GM19467 (cell line): Measurements from ENCODE around the gene LRGUK.
"Not testable (repeated sequence)": the region's sequence is repeated elsewhere in the genome, so short reads cannot be mapped to it uniquely, and the experiment has no call there.

ENCODE experiments used
- ATAC-seq: cut with Tn5 transposase; IDR thresholded peaks from one replicate; pipeline ENCODE4 v1.9.1; 2021; ENCODE audit warnings: mild to moderate bottlenecking, moderate library complexity; ENCODE audit not compliant: unreplicated experiment

LRGUK gene

GRCh38 chr7:134220236-134220635 lies 93.1 kb downstream of the LRGUK start:
- no peak for ATAC-seq

- not testable (repeated sequence) for ATAC-seq
Measured at GRCh38 chr7:134231296-134231695, 104.2 kb downstream of the LRGUK start.

DNA sequence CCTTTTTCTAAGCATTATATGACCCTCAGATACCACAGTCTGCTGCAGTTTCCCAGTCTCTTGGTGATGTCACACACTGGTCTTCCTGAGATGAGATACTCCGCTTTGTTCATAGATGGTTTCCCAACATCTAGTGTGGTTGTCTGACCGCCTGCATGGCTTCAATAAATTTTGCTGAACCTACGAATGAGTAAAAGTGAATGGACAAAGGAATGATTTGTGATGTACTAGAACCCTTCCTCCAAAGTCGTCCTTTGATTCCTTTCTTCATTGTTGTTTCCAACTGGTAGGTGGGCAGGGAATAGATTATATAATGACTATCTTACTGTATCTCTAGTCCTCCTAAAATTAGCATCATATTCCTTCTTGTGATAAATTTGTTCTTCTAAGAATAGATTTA lies 107.1 kb downstream of the LRGUK start:
- no peak for ATAC-seq

DNA sequence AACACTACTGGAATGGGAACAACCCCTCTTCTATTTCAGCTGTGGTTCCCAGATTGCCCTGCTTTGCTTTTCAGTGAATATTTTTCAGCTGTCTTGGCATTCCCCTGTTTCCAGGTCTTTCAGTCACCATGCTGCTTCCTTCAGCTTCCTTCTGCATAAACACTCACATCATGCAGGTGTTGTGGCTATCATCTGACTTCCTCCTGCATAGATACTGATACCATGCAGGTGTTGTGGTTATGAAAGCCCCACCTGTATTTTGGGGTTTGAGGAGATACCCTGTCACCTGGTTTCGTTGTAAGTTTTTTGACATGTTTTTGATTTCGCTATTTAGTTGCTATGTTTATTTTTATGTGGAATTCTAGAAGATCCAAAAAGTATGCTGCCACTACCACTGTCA lies 118.1 kb downstream of the LRGUK start:
- ATAC-seq, result no peak

DNA sequence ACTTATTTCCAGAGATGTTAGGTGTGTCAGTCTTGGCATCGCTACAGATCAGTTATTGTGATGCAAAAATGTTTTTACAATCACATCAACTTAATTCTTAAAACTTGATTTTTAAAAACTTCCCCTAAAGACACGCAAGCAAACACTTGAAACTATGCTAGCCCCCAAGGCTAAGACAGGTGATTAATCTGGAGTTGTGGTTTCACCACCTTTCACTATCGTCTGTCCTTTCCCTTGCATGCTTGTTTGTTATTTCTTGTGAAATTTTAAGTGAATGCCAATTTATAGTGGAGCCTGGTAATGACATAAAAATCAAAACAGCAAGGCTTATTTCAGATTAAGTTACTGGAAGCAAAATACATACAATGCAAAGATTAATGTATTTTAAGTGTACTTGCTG lies 119.2 kb downstream of the LRGUK start:
- no peak for ATAC-seq

DNA sequence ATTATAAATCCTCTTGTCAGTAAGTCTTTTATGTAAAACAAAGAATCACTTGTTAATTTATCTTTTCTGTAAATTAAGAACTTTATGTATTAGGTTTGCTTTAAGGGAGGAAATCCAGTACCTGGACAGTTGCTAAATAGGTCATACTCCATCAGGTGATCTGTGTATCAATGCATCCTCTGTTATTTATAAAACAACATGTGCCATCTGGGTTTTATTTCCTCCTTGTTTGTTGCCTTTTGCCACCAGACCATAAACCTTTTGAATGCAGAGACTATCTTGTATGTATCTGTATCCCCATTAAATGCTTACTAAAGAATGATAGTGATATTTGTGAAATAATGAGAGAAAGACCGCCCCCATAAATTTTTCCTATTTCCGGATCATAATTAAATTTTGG lies 119.6 kb downstream of the LRGUK start:
- ATAC-seq, result no peak

DNA sequence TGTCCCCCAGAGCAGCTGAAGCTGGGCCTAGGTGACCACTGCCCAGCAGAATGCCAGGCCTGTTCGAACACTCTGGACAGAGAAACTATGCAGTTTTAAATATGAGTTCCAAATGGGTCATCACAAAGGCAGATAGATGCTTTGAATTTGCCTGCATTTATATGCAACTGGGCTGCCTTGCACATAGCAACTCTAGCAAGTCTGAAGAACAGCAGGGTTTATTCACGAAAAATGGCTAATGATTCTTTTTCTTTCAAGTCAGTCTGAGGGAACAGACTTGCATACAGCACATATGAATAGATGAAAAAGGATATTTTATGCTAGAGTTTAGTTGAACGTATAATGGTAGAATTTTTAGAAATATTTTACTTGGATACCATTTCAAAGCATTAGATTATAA lies 121.1 kb downstream of the LRGUK start:
- no peak for ATAC-seq

DNA sequence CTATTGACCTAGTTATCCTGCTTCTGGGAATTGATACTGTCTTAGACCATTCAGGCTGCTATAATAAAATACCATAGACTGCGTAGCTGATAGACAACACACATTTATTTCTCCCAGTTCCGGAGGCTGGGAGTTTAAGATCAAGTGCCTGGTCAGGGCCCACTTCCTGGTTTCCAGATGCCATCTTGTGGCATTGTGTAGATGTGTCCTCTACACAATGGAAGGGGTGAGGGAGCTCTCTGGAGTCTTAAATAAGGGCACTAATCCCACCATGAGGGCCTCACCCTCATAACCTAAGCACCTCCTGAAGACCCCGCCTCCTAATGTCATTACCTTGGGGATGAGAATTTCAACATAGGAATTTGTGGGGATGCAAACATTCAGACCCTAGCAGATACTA lies 127.2 kb downstream of the LRGUK start:
- ATAC-seq, result no peak

DNA sequence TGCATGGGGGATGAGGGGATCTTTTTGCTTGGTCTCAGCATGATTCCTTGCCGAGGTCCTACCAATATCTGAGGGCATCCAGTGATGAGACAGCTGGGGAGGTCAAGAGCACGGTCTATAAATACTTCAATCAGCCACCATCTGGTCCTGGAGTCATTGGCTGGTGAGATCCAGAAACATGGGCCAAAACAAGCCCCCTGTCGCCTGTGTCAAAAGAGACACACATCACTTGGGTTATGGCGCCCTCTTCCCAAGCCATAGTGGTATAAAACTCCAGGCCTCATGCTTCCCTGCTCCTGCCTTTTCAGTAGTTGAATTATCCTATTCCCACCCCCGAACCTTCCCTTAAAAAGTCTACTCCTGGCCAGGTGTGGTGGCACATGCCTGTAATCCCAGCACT lies 128.7 kb downstream of the LRGUK start:
- no peak for ATAC-seq

DNA sequence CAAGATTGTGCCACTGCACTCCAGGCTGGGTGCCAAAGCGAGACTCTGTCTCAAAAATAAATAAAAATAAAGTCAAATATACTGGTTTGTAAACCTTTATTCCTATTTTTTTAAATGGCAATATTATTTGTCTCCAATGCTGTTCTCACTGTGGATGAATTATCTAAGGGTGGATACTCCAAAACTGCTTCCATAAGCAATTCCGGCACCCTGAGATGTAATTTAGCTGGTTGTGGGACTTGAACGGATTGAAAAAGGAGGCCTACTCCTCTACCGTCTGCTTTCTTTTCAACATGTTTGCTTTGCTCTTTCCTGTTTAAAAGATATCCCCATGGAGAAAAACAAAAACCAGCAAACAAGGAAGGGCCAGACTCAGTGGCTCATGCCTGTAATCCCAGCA lies 135.2 kb downstream of the LRGUK start:
- ATAC-seq, result no peak

DNA sequence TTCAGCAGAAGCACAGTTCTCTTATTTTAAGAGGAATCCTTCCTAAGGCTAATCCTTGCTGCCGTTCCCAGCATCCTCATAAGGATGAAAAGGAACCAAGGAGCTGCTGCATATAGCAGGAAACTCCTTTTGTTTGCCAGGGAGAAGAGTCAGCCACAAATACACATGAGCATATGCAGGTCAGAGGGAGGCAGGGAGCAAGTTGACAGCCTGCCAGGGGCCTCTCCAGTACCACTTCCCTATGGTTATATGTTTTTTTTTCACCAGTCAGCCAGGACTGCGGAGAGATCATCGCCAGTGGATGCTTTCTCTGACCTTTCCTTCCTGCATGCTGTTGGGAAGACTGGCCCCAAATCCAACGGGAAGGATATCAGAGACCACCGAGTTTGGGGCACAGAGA lies 149.8 kb downstream of the LRGUK start:
- no peak for ATAC-seq

GRCh38 chr7:134278502-134279153 lies 151.5 kb downstream of the LRGUK start:
- no peak for ATAC-seq

GRCh38 chr7:134279336-134279735 lies 152.2 kb downstream of the LRGUK start:
- no peak for ATAC-seq

GRCh38 chr7:134279898-134280297 lies 152.8 kb downstream of the LRGUK start:
- ATAC-seq, result no peak

DNA sequence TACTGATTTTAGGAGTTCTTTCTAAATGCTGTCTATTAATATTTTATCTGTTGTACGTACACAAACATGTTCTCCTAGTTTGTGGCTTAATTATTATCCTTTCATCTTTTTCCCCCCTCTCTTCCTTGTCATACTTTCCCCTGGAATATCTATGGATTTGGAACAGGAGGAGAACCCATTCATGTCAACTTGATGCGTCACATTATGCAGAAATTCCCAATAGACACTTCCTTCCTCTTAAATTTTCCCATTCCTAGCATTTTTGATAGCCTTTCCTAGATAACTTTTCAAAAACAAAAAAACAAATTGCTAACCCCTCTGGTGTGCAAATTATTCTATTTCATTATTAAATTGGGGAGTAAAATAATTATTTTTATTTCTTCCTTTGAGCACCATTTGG lies 153.4 kb downstream of the LRGUK start:
- ATAC-seq, result no peak

DNA sequence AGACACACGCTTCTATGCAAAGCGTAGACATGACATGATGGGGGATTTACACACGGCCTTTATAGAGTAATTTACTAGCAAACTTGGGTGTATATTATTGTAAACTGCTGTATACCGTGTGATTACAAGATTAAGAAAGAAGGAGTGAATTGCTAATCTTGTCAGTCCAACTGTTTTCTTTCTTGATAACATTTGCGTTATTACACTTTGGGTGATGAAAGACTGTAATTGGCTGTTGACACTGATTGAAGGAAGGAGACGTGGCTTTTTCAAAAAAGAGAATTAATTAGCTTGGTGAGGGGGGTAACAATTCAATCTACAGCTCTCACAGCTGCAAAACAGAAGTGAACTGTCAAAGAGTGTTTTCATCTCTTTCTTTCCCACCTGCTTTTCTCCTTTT lies 156.9 kb downstream of the LRGUK start:
- ATAC-seq, result no peak

DNA sequence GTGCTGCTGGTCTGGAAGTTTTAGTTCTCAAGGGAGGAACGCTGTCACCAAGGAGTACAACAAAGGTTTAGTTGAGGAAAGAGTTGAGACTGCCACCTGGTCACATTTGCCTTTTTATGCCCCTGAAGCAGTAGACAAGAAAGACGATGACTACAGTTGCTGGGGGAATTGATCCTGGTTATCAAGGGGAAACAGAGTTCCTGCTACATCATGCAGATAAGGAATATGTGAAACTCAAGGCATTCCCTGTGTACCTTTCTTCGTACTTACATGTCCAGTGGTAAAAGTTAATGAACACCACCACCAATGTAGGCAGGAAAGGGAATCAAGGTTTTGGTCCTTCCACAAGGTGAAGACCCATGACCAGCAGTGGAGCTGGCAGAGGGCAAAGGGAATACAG lies 157.8 kb downstream of the LRGUK start:
- no peak for ATAC-seq

DNA sequence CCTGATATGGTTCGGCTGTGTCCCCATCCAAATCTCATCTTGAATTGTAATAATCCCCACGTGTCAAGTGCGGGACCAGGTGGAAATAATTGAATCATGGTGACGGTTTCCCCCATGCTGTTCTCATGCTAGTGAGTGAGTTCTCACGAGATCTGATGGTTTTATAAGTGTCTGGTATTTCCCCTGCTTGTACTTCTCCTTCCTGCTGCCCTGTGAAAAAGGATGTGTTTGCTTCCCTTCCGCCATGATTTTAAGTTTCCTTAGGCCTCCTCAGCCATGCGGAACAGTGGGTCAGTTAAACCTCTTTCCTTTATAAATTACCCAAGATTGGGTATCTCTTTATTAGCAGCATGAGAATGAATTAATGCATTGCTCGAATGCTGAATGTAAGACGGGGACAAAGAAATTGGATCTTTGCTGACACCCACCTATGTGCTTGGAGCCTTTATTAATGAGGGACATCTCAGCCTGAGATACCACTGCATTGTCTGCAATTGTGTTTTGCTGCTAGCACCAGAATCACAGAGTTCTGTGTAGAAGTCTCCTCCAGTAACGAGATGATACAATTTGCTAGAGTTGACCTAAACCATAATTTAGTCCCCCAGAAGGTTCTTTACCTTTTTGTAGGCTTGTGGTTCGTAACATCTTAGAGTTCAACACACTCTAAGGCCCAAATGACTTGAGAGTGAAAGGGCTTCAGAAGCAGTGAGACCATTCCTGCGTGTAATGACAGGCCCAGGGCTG lies 160.9 kb downstream of the LRGUK start:
- ATAC-seq, result no peak

DNA sequence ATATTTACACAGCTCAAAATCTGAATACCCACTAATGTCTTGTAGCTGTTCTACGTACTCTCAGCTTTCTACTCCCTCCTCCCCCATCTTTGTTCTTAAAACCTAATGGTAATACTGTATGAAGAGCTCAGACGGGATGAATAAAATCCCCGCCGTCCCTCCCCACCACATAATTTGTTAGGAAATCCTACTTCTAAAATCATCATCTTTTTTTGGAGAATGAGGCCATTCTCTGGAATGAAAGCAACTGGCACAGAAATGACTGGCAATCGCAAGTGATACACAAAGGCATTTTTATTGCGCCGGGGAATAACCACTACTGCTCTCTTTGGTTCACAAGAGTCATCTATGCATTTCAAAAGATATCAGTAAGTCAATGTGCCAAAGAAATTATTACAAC lies 162.3 kb downstream of the LRGUK start:
- ATAC-seq, result no peak

- no peak for ATAC-seq
Measured at GRCh38 chr7:134289841-134290240, 162.7 kb downstream of the LRGUK start.

DNA sequence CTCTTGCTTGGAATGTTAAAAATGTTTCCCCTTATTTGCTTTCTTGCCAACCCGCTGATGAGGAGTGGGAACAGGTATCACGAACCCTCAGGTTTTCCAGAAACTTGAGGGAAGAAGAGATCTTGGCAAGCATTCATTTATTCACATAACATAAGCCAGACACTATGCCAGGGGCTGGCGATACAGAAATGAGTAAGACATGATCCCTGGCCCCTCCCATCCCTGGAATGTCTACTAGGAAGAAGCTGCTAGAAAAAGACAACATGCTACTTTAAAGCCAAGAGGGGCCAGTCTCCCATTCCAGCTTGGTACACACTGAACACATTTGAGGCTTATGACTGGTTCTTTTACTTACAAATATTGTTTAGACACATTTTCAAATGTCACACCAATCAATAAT lies 163.1 kb downstream of the LRGUK start:
- no peak for ATAC-seq

DNA sequence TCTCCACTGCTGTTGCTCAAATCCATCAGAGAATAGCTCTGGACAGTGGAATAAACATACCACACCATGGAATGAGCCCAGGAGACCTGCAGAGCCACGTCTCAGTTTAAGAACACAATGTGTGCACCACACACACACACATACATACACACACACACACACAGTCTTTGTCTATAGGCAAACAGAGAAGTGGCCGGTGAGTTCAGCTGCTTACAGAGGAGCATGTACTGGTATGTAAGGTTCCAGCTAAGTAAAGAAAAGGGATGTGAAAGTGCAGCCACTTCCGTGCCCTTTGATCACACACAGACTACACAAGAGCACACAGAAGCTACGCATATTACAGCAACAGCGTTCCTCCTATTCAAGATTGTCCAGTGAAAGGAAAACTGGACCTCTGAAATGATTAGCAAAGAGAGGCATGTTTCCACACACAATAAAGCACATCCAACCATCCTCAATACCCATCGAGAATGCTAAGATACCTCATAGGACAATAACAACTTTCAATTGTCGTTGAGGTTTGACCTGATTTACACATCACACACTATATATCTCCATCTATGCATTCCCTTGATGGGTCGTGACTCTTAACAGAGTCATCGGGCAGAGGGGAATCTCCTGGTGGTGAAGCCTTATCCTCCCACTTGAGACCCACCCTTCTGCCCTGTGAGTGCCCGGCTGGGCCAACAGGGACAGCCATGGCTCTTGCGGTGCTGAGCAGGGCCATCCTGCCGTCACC lies 166.0 kb downstream of the LRGUK start:
- ATAC-seq, result peak; percentile 100
